Liver (tissue), 3 donors: ENCODE data around the gene EEF1AKMT2.

ENCODE experiments used
- ATF3 ChIP-seq: IDR thresholded peaks from 2 replicates; pipeline ENCODE4 v1.6.1; 2016; ENCODE audit warnings: antibody characterized with exemption
- CTCF ChIP-seq: fragments of 150-350 bp; IDR thresholded peaks from 2 replicates; pipeline ENCODE4 v1.5.1; 2017; ENCODE audit warnings: improper control_type of control experiment, low read depth, low read length; ENCODE audit not compliant: missing input control
- GABPA ChIP-seq, 2 donors: IDR thresholded peaks in 1 of 2; conservative IDR thresholded peaks in 1 of 2; 2 replicates each; pipeline ENCODE4 v1.6.1; 2016; ENCODE audit warnings: antibody characterized with exemption in 2 of 2, mild to moderate bottlenecking in 1 of 2, moderate library complexity in 1 of 2
- JUND ChIP-seq, 2 donors: IDR thresholded peaks; 2 replicates each; pipeline ENCODE4 v1.6.1; 2016; ENCODE audit warnings: antibody characterized with exemption in 2 of 2
- MAX ChIP-seq: IDR thresholded peaks from 2 replicates; pipeline ENCODE4 v1.6.1; 2016; ENCODE audit warnings: antibody characterized with exemption
- RAD21 ChIP-seq, 2 donors: IDR thresholded peaks; 2 replicates each; pipeline ENCODE4 v1.6.1; 2016; ENCODE audit warnings: antibody characterized with exemption in 2 of 2, mild to moderate bottlenecking in 2 of 2
- REST ChIP-seq: IDR thresholded peaks from 2 replicates; pipeline ENCODE4 v1.6.1; 2016; ENCODE audit warnings: antibody characterized with exemption, mild to moderate bottlenecking
- YY1 ChIP-seq: IDR thresholded peaks from 2 replicates; pipeline ENCODE4 v1.6.1; 2016; ENCODE audit warnings: antibody characterized with exemption, mild to moderate bottlenecking
- donor health status: healthy.
- donor health status: healthy.

- TF ChIP-seq CTCF (no peak), REST (no peak), ATF3 (no peak), GABPA (IDR thresholded peaks at IDR 0.05 in 1 of 2, conservative IDR thresholded peaks at IDR 0.05 in 1 of 2) (no peak), JUND (IDR thresholded peaks at IDR 0.05) (no peak), MAX (no peak), YY1 (no peak), RAD21 (IDR thresholded peaks at IDR 0.05) (no peak)
Observed at GRCh38 chr10:124717911-124718741, 73.6 kb downstream of the EEF1AKMT2 start.
